Stimulated activated CD8-positive, alpha-beta memory T cell treated with anti-CD3 and anti-CD28 coated beads, Interleukin-4, amount 100 ng/mL, for 24 hours (primary cell): ENCODE measurements around the gene ANKRD11.
"Not testable (repeated sequence)": the region's sequence is repeated elsewhere in the genome, so short reads cannot be mapped to it uniquely, and the experiment has no call there.

Source experiments
- DNase-seq: peaks from one replicate; pipeline ENCODE4 v3.0.0-alpha.2; 2020; ENCODE audit warnings: low read depth

The ANKRD11 gene

DNA sequence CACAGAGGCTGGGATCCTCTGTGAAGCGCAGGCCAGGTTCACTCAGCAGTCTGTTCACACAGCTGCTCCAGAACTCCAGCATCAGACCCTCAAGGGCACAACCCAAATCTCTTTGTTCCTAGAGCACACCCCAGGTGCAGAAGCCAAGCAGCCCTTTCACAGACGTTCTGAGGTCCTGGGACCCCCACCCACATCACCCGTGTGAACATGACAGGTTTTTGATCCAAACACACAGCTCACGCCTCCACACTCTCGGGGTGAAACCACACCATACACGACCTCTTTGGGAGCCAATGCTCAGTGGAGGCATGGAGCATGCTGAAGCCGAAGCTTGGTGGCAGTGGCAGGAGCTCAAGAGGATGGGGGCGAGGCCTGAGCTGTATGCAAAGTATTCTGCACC is 175.5 kb downstream of the ANKRD11 start:
- DNase-seq = no peak

DNA sequence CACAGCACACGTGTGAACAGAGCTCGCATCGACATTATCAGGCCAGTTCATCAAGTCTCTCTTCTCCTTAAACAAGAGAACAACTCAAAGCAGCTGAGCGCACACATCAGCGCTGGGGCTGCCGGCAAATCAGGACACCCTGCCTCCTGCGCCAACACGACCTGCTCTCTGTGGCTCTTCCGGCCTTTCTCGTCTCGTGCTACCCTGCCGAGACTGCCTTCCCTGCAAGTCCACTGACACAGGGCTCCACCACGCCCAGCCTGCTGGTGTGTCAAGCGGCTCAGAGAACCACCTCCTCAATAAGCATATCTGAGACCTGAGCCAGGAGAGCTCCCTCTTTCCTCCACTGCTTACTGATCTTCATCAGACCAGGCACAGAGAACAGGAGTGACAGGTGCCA is 176.0 kb downstream of the ANKRD11 start:
- DNase-seq = no peak

- no peak for DNase-seq
Measured at GRCh38 chr16:89313583-89313982, 176.8 kb downstream of the ANKRD11 start.

DNA sequence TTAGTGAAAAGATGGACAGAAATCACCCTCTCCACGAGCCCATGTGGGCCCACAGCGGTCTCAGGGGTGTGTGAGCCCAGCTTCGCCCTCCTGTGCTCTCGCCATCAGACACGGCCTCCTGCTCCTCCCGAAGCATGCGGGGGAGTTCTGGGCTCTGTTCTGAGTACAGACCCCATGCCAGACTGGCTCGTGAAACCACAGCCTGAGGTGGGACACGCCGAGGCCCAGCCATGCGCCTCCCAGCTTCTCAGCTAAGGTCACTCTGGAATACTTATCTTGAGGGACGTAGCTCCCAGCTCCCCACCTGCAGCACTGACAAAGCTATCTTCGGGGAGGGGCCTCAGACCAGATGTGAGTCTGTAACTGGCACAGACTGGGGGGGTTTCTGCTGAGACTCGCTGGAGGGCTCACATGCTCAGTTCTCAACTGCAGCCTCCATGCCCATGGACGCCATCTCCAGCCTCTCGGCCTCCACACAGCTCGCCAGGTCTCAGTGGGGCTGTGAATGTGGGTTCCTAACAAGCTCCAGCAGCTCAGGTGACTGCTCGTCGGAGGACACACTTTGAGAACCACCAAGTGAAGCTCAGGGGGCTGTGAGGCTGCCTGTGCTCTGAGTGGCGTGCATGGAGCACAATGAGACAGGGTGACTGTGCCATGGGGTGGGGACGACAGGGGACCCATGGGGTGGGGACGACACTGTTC is 177.6 kb downstream of the ANKRD11 start:
- no peak for DNase-seq

- no peak for DNase-seq
Measured at GRCh38 chr16:89312194-89312593, 178.2 kb downstream of the ANKRD11 start.

DNA sequence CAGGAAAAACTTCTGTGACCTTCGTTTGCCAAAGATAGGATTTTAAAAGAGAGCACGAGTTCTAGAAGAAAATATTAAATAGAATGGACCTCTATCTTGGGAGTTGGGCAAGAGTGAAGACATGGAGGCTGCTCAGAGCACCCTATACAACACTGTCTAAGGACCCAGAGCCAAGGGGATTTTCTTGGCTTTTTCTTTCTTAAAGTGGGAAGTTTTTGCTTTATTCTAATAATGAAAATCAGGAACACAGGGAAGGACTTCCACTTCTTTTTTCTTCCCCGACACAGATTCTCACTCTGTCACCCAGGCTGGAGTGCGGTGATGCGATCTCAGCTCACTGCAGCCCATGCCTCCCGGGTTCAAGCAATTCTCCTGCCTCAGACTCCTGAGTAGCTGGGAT is 178.7 kb downstream of the ANKRD11 start:
- DNase-seq = no peak

DNA sequence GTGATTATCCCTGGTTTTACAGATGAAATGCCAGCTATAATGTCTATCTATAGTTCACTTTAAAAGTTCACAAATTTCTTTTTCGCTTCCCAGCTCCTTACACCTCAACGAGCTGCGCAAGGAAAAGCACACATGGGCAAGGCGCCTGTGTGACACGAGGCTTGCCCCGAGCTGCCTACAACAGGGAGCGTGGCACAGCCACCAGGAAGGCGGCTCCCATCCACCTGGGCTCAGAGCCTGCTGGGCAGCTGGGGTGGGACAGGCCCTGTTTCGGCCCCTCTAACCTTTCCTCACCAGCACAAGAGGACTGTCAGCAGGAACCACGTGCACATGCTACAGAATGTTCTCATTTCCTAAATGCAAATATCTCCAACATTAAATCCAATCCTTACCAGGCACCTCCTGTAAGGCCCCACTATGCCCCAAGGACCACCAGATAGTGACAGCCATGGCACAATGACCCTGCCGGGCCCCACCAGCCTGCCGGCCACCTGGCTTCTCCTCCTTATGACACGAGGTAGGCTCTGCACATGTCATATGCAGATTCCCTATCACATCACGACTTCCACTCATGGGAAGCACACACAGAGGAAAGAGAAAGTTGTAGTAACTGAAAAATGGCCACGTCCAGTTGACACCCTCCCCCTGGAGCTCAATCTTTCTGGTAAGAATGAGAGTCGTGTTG is 180.8 kb downstream of the ANKRD11 start:
- DNase-seq = no peak

DNA sequence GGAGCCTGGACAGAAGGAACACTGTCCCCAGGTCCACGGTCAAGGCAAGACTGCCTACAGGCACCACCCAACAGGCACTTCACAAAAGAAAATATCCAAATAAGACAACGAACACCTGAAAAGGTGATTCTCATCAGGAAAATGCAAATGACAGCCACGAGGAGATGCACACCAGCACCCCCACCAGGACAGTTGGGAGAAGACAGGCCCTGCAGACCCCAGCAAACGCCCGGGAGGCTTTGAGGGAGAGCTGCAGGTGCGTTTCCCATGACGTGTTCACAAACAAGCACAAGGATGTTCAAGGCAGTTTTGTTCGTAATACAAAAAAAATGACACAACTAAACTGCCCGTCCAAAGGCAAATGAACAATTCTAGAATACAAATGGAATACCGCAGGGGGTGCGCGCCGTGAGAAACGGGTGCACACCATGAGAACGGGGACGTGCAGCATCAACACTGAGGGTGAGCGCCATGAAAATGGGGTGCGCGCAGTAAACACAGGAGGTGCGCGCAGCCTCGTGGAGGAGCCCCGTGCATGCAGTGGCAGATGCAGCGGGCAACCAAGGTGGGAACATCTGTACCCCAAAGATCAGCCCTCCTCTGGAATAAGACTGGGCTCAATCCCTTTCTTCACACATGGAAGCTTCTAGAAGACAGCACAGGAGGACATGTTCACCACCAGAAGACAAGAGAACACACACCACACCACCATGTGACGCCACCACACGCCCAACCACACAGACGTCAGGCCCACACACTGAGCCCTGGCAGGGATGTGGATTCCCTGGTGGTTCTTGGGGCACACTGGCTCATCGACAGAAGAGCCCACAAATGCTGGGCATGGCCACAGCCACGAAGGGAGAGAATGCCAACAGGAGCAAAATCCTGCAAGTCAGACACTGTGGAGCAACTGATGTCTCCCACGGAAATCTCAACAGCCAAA is 181.7 kb downstream of the ANKRD11 start:
- DNase-seq = no peak

- DNase-seq = no peak
Measured at GRCh38 chr16:89307421-89307805, 182.9 kb downstream of the ANKRD11 start.

GRCh38 chr16:89306457-89307420 is 183.6 kb downstream of the ANKRD11 start:
- DNase-seq = not testable (repeated sequence)

GRCh38 chr16:89304941-89305705 is 185.2 kb downstream of the ANKRD11 start:
- DNase-seq = no peak

- DNase-seq = no peak
Measured at GRCh38 chr16:89304181-89304851, 186.0 kb downstream of the ANKRD11 start.

DNA sequence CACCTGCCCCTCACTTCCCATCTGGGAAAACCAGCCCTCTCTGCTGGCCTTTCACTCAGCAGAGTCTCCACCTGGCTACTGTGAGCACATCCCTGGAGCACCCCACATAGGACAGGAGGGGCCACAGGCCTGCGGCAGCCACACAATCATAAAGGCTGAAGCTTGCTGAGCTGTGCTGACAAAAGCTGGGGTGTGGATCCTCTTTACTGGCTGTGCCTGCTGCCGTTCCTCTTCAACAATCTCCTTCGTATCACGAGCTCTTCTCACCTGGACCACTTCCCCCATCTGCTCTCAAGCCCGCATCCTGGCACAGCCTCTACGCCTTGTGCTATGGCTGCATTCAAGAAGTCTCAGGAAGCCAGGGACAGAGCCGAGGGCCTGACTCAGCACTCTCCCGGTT is 186.7 kb downstream of the ANKRD11 start:
- DNase-seq = no peak

- DNase-seq = no peak
Measured at GRCh38 chr16:89300976-89301360, 189.4 kb downstream of the ANKRD11 start.

- DNase-seq = no peak
Measured at GRCh38 chr16:89300311-89300975, 189.9 kb downstream of the ANKRD11 start.

- DNase-seq = not testable (repeated sequence)
Measured at GRCh38 chr16:89299357-89300111, 190.8 kb downstream of the ANKRD11 start.

GRCh38 chr16:89298623-89299225 is 191.6 kb downstream of the ANKRD11 start:
- no peak for DNase-seq

DNA sequence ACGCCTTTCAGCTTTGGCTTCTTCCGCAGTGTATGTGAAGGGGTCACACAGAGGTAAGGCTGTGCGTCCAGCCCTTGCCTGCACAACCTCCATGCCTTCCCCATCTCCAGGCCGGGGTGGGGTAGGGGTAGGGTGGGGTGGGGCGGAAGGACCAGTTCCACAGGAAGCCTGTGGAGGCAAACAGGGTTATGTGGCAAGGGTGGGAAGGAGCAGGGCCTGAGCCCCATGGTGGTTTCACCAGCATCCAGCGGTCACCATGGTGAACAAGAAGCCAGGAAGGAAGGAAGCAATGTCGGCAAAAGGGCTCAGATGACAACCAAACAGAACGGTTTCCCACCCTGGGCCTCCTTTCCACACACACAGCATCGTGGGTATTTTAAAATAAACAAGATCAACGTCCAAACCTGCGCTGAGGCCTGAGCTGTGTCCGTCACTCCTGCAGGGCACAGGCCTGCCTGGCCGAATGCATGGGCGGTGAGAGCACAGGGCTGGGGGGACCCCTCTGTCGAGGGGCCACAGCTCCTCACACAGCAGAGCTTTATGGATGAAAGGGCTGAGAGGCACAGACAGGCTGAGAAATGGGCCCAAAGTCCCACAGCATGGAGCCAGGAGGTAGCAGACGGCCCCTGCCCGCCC is 192.3 kb downstream of the ANKRD11 start:
- no peak for DNase-seq
